Stimulated activated CD8-positive, alpha-beta memory T cell treated with anti-CD3 and anti-CD28 coated beads, Interleukin-4, amount 100 ng/mL, for 48 hours (primary cell): Measurements from ENCODE around the gene WWC2.
A peak's percentile ranks its signal among the peaks of the same experiment; 100 is the strongest.
"Not testable (repeated sequence)": the region's sequence is repeated elsewhere in the genome, so short reads cannot be mapped to it uniquely, and the experiment has no call there.

Experiments
- DNase-seq: peaks from one replicate; pipeline ENCODE4 v3.0.0-alpha.2; 2020

WWC2 gene

DNA sequence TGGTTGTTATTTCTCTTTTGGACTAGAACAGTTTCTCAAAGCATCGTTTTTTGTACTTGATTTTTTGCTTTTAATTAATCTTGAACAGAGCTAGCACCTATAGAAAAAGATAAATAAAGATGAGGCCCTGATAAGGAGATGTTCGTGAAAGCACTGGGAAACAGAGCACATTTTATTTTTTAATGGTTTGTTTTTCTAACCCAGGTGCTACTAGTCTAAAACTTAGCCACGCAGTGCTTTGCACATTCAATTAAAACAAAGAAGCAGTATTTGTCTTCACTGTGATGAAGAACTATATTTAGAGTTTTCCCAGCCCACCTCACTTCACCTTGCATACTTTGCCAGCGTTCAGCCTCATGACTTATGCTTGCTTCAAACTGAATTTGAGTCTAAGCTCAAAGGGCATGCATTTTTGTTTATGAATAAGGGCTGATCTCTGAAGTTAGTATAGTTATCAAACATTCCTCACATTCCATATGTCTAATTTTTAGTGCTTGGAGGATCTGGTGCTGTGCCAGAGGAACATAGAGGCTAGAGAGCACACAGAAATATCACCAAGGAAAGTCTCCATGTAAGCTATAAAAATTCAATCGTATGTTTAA lies 76.7 kb downstream of the WWC2 start:
- no peak for DNase-seq

DNA sequence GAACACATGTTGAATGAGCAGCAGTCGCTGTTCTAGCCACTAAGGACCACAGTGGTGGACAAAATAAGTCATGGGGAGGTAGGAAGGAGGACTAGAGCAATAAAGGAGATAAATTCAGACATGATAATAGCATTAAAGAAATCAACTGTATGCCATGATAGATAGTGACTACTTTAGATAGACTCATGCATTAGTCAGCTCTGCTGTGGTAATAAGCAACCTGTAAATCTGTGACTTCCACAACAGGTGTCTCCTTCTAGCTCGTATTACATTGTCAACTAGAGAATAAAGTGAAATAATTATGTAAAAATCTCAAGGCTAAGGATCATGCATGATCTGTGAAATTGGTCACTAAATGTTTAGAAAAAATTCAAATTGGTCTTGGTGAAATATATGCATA lies 77.9 kb downstream of the WWC2 start:
- DNase-seq = no peak

DNA sequence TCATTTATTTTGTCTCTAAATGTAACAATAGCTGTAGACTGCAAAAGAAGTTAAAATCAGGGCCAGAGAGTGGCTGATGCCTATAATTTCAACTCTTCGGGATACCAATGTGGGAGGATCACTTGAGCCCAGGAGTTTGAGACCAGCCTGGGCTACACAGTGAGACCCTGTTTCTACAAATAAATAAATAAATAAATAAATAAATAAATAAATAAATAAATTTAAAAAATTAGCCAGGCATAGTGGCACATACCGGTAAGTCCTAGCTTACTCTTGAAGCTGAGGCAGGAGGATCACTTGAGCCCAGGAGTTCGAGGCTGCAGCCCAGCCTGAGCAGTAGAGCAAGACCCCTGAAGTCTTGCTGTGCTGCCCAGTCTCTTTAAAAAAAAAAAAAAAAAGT lies 79.1 kb downstream of the WWC2 start:
- no peak for DNase-seq

DNA sequence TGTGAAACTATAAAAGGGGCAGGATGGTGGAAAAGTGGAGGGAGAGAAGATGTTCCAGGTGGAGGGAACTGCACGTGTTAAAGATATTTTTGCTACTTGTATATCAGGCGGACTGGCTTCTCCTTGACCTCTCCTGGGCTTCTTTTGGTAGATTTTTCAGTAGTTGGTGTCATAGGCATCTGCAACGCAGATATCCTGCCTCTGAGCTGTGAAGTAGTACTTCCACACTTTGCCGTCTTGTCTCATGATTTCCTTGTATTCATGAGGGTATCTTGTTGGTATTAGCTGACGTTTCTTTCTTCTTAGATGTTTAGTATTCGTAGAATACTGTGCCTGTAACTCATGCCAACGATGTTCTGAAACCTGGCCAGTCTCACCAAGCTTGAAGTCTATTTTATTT lies 81.0 kb downstream of the WWC2 start:
- no peak for DNase-seq

DNA sequence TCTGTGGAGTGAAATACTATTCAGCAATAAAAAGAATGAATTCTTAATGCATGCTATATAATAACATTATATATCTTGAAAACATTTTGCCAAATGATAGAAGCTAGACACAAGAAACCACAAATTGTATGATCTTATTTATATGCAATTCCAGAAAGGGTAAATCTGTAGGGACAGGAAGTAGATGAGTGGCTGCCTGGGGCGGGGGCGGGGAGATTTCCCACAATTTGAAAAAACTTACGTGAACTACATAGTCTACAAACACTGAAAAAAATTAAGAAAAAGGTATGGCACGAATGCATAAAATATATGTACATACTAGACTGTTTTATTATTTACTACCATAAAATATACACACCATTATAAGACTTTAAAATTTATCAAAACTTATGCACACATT lies 81.6 kb downstream of the WWC2 start:
- DNase-seq = no peak

DNA sequence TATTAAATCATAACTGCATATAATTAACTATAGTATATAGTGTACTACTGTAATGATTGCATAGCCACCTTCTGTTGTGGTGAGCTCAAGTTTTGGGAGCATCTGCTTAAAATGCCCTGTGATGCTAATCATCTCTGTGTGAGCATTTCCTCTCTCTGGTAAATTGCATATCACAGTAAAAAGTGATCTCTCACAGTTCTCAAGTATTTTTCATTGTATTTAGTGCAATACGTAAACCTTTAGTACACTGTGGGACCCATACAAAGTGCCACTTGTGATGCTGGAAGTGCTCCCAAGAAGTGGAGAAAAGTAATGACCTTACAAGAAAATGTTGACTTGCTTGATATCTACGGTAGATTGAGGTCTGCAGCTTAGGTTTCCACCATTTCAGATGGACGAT lies 82.0 kb downstream of the WWC2 start:
- DNase-seq = no peak

DNA sequence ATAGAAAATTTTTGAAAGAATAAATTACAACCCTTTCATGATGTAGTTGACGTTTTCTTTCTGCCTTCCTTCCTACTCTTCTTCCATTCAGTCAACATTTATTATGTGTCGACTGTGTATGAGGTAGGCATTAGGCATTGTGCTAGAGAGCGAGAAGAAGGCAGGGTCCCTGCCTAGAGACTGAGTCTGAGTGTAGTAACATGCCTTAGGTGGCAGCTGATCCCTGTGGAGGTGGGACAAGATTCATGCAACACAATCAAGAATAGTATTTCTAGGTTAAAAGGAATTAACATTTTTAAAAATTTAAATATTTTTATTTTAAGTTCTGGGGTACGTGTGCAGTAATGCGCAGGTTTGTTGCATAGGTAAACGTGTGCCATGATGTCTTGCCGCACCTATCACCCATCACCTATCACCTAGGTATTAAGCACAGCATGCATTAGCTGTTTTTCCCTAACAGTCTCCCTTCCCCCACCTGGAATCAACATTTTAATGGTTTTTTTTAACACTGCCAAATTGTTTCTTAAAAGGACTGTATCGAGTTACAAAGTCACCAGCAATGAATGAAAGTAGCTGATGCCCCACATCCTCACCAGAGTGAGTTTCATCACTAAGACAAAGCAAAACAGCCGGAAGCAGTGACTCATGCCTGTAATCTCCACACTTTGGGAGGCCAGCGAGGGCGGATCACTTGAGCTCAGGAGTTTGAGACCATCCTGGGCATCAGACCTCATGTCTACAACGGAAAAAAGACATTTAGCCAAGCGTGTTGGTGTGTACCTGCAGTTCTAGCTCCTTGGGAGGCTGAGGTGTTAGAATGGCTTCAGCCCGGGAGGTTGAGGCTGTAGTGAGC lies 84.0 kb downstream of the WWC2 start:
- DNase-seq = peak; percentile 32

DNA sequence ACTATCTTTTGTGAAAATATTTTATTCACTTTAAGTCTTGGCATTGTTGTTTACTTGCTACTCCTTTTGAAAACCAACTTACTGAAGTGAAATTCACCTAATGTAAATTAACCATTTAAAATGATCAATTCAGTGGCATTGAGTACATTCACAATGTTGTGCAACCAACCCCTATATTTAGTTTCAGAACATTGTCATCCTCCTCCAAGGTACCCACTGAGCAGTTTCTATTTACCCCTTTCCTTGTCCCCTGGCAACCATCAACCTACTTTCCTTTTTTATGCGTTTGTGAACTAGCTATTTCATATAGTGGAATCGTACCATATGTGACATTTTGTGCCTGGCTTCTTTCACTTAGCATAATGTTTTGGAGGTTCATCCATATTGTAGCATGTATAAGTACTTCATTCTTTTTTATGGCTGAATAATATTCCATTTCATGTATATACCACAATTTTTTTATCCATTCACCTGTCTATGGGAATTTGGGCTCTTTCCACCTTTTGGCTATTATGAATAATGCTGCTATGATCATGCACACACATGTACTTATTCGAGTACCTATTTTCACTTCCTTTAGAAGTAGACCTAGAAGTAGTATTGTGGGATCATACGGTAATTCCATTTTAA lies 85.0 kb downstream of the WWC2 start:
- DNase-seq = no peak

DNA sequence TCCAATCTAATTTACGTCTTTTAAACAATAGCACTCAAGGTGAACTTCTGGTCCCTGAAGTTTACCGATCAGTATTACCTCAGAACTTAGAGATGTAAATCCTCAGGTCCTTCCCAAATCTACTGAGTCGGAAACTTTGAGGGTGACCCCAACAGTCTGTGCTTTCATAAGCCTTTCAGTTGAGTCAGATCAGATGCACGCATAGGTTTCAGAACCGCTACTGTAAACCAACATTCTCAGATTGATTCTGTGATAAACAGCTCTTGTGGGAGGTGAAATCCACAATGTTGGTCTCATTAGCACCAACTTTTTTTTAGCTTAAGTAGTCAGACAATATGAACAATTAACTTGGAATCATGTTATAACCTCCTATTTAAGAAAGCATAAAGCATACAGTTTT lies 86.0 kb downstream of the WWC2 start:
- DNase-seq = no peak

DNA sequence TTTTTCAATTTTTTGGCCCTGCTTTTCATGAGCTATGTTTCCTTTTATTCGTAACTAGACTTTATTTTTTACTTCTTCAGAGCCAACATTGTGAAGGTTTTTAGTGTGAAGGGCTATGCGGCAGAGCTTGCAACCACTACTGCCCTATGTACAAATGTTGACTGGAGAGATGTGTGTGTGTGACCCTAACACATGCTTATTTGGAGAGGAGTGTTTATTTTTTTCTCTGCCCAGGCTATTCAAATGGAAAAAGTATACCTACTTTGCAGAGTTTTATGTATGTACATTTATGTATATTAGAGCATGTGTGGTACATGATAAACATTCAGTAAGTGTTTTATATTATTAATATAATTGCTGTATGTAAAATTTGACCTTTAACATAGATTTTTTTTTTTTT lies 86.5 kb downstream of the WWC2 start:
- no peak for DNase-seq

DNA sequence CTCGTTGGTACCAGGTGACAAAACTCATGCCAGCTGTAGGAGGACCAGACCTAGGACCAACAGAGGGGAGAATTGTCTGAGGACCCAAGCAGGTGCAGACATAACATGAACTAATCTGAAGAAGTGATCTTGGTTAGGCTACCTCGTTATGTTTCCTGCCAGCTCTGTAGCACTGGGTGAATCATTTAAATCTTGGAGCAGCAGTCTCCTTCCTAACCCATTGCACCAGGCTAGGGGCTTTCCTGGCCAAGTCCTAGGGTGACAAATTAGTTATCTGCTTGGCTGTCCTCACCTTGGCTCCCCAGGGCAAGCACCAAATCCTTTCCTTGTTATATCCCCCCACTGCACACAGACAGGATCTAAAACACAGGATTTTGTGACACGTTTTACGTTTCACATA lies 87.8 kb downstream of the WWC2 start:
- no peak for DNase-seq

DNA sequence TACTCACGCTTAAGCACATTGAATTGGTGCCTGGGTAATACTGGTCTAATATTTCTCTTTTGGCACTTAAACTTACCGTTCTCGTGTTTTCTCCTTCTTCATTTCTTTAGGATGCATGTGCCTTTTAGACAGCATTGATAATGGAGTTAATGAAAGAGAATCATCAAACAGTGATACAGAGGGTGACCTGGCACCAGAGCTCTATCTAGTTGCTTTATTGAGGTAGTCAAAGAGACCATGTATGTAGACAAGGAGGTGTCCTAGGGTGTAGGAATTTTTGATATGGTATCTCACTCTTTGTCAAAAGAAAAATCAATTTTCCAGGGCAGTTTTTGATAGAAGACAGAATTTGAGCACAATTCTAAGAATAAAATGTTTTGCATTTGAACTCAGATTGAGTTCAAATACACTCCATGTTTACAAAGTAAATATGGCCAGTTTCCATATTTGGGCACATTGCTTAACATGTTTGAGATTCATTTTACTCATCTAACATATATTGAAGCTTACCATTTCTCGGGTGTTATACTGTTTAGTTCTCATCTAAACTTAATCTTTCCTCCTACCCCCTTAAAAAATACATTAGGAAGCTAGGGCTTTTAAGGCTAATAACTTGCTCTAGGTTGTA lies 92.0 kb downstream of the WWC2 start:
- DNase-seq = no peak

DNA sequence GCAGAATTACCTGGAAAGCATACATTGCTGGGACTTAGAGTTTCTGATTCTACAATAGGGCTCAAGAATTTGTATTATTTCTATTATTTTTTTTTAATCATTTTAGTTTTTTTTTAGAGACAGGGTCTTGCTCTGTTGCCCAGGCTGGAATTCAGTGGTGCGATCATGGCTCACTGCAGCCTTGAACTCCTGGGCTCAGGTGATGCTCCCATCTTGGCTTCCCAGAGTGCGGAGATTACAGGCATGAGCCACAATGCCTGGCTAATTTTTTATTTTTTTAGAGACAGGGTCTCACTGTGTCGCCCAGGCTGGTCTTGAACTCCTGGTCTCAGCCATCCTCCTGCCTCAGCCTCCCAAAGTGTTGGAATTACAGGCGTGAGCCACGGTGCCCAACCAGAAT lies 92.6 kb downstream of the WWC2 start:
- no peak for DNase-seq

DNA sequence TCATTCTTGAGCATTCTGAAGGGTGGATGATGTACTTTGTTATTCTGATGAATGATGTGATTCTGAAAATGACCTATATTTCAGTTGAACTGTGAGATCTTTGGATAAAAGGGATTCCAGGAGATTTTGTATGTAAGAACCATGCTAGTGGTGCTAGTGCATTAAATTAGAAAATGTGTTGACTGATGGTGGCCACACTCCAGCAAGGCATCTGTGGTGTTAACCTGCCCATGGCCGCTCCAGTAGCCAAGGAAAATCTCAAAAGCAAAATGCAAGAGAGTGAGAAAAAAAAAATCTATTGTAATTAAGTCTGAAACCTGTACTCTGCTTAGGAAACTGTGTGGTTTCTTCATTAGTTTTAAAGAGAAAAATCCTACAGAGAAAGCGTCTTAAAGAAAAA lies 93.5 kb downstream of the WWC2 start:
- DNase-seq = no peak

DNA sequence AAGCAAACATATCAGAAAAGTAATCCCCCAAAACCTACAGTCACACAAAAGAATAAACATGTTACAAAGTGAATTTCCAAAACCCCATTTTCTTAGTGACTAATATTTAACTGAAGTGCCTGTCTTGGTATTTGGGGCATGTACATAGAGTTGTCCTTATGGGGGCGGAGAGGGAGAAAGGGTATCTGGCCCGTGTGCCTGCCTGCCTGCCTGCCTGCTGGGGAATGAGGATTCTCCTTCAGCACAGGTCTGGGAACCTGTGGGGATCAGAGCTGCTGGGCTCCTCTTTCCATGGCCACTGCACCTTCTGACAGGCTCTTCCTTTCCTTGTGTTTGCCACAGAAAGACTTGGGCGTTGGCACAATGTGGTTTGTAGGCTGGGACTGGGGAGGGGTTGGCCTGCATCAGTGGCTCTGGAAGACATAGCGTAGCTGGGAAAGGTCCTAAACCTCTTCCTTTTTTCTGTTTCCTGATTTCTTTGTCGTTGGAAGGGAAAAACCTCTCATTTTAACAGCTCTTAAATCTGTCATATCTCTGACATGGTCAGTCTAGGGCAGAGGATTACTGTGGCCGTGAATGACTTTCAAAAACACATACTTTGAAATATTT lies 94.8 kb downstream of the WWC2 start:
- not testable (repeated sequence) for DNase-seq

DNA sequence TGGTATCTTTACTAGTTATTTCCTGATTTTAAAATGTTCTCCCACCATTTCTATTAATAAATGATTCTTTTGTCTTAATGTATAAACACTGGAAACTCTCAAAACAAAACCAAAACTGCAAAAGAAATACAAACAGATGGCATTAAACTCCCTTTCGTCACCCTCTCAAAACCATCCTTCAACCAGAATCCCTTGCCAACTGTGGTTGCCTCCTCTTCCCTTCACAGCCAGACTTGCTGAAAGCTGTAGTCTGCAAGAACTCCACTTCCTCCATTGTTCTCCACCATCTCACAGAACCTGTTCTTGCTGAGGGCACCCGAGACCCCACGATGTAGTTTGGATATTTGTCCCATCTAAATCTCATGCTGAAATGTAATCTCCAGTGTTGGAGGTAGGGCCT lies 96.5 kb downstream of the WWC2 start:
- DNase-seq = no peak

DNA sequence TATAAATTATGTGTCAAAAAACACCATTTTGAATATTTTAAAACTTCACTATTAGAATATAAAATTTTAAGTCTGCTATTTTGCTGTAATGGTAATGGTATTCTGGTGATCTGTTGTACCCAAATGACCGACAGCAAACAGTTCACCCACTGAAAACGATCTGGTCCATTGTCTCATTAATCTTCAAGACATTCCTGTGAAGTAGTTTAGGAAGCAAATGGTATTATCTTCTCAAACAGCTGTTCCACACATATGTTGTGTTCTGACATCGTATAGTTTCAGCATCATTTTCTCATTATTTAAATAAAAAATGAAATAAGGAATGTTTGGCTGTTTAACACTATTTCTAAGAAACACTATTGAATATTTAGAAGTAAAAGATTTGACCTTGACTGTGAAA lies 98.1 kb downstream of the WWC2 start:
- no peak for DNase-seq

DNA sequence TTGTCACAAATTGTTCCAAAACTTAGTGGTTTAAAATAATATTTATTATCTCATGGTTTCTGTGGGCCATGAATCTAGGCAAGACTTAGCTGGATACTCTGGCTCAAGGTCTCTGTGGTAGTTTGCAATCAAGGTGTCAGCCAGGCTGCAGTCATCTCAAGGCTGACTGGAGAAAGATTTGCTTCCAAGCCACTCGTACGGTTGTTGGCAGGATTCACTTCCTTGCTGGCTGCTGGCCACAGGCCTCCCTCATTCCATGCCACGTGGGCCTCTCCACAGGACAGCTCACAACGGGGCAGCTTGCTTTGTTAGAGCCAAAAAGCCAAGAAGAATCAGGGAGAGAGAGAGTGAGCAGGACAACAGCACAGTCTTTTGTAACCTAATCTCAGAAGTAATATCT lies 101.4 kb downstream of the WWC2 start:
- DNase-seq = no peak

DNA sequence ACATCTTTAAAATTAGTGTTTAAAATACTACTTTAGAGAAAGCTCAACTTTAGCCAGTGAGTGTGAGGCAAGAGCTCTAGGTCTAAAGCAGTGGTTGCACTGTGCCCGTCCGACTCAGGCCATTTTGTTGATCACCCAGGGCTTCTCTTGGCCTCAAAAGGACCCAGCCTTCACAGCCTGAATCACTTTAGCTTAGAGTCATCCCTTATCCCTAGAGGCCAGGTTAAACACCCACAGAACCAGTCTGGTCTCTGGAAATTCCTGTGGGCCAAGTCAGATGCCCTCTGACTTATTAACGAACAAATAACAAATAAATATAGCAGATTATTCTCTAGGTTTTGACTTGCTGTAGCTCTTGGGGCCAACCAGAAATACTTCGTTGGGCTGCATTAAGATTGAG lies 102.3 kb downstream of the WWC2 start:
- DNase-seq = no peak

DNA sequence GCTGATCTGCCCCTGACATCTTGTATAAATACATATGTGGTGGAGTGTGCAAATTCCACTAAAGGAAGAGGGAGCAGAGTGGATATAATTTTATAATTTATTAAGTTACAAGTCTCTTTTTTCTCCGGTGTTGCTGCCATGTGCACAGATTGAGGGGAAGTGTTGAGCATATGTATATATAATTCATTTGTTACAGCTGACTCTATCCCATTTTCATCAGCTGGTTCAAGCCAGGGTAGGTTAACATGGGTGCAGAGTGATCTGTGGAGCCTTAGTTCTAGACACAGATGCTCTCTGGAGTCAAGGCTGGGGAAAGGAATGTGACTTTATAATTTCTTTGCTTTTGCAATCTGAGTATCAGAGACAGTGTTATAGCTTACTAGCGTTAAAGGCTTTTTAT lies 103.5 kb downstream of the WWC2 start:
- no peak for DNase-seq

DNA sequence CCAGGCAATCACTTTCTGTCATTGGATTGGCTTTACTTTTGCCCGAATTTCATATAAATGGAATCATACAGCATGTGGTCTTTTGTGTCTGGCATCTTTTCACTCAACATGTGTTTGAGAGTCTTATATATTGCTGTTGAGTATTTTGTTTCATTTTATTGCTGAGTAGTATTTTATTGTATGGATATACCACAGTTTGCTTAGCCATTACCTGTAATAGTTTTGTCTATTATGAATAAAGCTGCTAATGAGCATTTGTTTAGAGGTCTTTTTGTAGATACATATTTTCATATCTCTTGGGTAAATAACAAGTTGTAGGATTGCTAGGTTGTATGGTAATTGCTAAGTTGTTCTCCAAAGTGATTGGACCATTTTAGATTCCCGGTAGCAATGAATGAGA lies 105.7 kb downstream of the WWC2 start:
- DNase-seq = no peak

DNA sequence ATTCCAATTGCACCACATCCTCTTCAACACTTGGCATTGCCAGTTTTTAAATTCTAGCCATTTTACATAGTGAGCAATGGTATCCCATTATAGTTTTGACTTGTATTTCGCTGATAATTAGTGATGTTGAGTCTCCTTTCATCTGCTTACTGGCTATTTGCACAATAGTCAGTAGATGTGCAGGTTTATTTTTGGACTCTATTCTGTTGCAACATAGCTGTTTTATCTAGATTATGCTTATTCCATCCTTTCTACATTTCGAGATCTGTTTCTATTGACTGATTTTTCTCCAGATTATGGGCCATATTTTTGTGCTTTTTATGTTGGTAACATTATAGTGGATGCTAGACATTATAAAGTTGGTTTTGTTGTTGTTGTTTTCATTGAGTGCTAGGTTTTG lies 106.1 kb downstream of the WWC2 start:
- no peak for DNase-seq

DNA sequence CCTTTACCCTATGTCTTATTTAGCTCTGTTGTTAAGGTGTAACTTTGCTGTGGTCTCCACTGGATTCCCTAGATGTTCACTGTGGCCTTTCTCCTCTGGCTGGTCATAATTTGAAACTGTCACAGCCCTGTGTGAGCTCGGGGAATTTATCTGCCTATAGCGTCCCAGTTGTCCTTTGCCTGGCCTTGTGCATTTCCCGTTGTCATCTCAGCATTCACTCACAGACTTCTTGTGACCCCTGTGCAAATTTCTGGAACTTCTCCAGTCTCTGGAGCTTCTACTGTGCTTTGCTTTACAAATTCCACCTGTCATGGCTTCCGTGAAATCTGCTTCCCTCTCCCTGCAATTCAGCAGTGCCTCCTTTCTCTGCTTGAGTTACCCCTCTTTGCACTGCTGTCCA lies 106.7 kb downstream of the WWC2 start:
- no peak for DNase-seq

DNA sequence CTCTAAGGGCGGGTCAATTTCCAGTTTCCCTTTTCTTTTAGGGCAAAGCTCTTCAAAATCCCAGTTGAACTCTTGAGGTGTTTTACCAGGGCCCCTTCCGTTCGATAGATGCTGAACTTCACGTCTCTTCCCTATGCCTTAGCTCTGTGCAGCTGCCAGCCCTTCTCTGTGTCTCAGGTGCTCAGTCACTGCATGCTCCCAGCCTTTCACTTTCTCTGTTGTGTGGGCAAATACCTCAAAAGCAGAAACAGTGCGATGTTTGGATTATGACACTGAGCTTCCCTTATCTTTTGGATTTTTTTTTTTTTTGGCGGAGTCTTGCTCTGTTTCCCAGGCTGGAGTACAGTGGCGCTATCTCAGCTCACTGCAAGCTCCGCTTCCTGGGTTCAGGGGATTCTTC lies 112.5 kb downstream of the WWC2 start:
- no peak for DNase-seq
